ENCODE measurements around the gene PI4KA.

- TF ChIP-seq CTCF (IDR thresholded peaks at IDR 0.05; ENCODE audit: low read depth, low read length), result no peak
- no peak for TF ChIP-seq EZH2phosphoT487 (IDR thresholded peaks at IDR 0.05; ENCODE audit: low read depth)
Observed at GRCh38 chr22:20811971-20812660, 46.5 kb downstream of the PI4KA start.
